Body of pancreas (tissue), 4 donors: ENCODE results near the gene GLIS1.

ENCODE experiments used
- POLR2A ChIP-seq, 3 donors: fragments of 450-650 bp; IDR thresholded peaks; one replicate each; pipeline ENCODE4 v1.6.1; 2016; ENCODE audit warnings: antibody characterized with exemption in 3 of 3, mild to moderate bottlenecking in 2 of 3
- TF ChIP-seq, protein P1 (sequence below), 7 experiments: fragments of 450-650 bp in 4 of 7; fragments of 200-600 bp in 3 of 7; sonication (generic) in 3 of 7; IDR thresholded peaks; one replicate each; pipeline ENCODE4 v1.5.1; 2016 to 2019; ENCODE audit warnings: antibody characterized with exemption in 7 of 7

DNA sequence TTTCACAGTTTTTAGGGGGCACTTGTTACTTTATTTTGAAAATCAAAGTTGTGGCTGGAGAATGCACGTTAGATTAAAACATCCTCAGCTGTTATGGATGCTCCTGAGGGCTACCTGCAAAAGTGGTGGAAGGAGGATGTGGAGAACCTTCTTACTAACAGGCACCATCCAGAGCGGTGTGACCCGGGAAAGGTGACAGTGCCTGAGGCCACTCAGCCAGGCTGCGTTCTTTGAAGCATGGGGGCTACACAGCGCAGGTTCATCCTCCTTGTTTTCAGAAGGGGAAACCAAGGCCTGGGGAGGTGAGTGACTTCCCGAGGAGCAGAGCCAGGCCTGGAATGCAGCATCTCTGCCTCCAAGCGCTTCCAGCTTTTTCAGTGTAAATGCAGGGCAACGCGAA lies 255.8 kb downstream of the GLIS1 start:
- TF ChIP-seq, protein P1, sequence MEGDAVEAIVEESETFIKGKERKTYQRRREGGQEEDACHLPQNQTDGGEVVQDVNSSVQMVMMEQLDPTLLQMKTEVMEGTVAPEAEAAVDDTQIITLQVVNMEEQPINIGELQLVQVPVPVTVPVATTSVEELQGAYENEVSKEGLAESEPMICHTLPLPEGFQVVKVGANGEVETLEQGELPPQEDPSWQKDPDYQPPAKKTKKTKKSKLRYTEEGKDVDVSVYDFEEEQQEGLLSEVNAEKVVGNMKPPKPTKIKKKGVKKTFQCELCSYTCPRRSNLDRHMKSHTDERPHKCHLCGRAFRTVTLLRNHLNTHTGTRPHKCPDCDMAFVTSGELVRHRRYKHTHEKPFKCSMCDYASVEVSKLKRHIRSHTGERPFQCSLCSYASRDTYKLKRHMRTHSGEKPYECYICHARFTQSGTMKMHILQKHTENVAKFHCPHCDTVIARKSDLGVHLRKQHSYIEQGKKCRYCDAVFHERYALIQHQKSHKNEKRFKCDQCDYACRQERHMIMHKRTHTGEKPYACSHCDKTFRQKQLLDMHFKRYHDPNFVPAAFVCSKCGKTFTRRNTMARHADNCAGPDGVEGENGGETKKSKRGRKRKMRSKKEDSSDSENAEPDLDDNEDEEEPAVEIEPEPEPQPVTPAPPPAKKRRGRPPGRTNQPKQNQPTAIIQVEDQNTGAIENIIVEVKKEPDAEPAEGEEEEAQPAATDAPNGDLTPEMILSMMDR (IDR thresholded peaks at IDR 0.05): no peak
- TF ChIP-seq POLR2A (IDR thresholded peaks at IDR 0.05): no peak
